GM12878 (cell line): ENCODE data around the gene KLC4.

Experiments used
- CTCF ChIP-seq, 3 experiments: IDR thresholded peaks in 2 of 3; conservative IDR thresholded peaks in 1 of 3; 2 replicates each; pipeline ENCODE4 v1.5.1; 2011; ENCODE audit warnings: low read depth in 3 of 3, low read length in 3 of 3, mild to moderate bottlenecking in 3 of 3, control low read depth in 2 of 3, moderate library complexity in 2 of 3, inconsistent platforms in 1 of 3, mixed read lengths in 1 of 3; ENCODE audit not compliant: control insufficient read depth in 2 of 3, insufficient read depth in 1 of 3; ENCODE audit errors: extremely low read depth in 1 of 3
- TF ChIP-seq, protein P1 (sequence below): fragments of 450-650 bp; formaldehyde crosslinking; IDR thresholded peaks from 2 replicates; pipeline ENCODE4 v1.4.0; 2020; ENCODE audit warnings: mild to moderate bottlenecking, moderate library complexity

DNA sequence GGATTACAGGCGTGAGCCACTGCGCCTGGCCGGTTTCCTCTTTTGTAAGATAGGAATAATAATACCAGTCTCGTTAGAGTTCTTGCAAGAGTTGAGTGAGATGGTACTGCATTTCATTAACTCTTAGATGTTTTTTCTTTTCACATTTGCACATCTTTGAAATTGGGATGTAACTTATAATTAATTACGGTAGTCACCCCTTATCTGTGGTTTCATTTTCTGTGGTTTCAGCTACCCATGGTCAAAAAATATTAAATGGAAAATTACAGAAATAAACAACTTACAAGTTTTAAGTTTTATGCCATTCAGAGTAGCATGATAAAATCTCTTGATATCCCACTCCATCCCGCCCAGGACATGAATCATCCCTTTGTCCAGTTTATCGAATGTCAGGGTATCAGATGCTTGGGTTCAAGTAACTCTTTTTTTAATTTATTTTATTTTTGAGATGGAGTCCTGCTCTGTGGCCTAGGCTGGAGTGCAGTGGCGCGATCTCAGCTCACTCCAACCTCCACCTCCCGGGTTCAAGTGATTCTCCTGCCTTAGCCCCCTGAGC is 32.1 kb downstream of the KLC4 start:
- TF ChIP-seq CTCF (IDR thresholded peaks at IDR 0.05 in 2 of 3, conservative IDR thresholded peaks at IDR 0.05 in 1 of 3; ENCODE audit: control insufficient read depth in 2 of 3, extremely low read depth in 1 of 3, insufficient read depth in 1 of 3, low read depth in 3 of 3, low read length in 3 of 3) = no peak
- TF ChIP-seq, protein P1, sequence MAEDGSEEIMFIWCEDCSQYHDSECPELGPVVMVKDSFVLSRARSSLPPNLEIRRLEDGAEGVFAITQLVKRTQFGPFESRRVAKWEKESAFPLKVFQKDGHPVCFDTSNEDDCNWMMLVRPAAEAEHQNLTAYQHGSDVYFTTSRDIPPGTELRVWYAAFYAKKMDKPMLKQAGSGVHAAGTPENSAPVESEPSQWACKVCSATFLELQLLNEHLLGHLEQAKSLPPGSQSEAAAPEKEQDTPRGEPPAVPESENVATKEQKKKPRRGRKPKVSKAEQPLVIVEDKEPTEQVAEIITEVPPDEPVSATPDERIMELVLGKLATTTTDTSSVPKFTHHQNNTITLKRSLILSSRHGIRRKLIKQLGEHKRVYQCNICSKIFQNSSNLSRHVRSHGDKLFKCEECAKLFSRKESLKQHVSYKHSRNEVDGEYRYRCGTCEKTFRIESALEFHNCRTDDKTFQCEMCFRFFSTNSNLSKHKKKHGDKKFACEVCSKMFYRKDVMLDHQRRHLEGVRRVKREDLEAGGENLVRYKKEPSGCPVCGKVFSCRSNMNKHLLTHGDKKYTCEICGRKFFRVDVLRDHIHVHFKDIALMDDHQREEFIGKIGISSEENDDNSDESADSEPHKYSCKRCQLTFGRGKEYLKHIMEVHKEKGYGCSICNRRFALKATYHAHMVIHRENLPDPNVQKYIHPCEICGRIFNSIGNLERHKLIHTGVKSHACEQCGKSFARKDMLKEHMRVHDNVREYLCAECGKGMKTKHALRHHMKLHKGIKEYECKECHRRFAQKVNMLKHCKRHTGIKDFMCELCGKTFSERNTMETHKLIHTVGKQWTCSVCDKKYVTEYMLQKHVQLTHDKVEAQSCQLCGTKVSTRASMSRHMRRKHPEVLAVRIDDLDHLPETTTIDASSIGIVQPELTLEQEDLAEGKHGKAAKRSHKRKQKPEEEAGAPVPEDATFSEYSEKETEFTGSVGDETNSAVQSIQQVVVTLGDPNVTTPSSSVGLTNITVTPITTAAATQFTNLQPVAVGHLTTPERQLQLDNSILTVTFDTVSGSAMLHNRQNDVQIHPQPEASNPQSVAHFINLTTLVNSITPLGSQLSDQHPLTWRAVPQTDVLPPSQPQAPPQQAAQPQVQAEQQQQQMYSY (CRISPR knock-in tag) = no peak
